Endothelial cell of umbilical vein (primary cell): Measurements from ENCODE around the gene SLC20A1. TPM values are rescaled to one million over a fixed set of nuclear protein-coding genes. Genes with fewer than 3 reads are reported as not detected.

Experiments
- BruUV-seq: library from RNA; stranded (reverse); fragments of 400-500 nt; replicated peaks from 2 replicates; lab custom pipeline; 2021; lab: Mats Ljungman, UMichigan
- CTCF ChIA-PET: fragments of 300-600, 350-600 bp; sonication (Branson Sonifier 250); formaldehyde crosslinking; loops from one replicate; lab custom pipeline; 2021; ENCODE audit warnings: antibody characterized with exemption, inconsistent platforms; lab: Charles Lee
- POLR2A ChIA-PET: fragments of 300-600, 350-600 bp; sonication (Branson Sonifier 250); formaldehyde crosslinking; loops from one replicate; lab custom pipeline; 2021; ENCODE audit warnings: antibody characterized with exemption, inconsistent platforms; lab: Charles Lee
- DNase-seq: peaks from one replicate; pipeline ENCODE4 v3.0.0-alpha.2; 2011; ENCODE audit warnings: low read depth, low spot score
- FAIRE-seq: peaks from 2 replicates; lab custom pipeline; 2011; peaks lifted over from hg19 to GRCh38; lab: Jason Lieb, UNC
- H2AFZ ChIP-seq: 2 replicates; pipeline ENCODE4 v1.6.0; 2012; ENCODE audit warnings: low read depth, low read length, control low read depth, inconsistent platforms
- H3K27ac ChIP-seq: 2 replicates; pipeline ENCODE4 v1.5.1; 2011; ENCODE audit warnings: low read depth, mild to moderate bottlenecking, control low read depth, low read length, moderate library complexity; ENCODE audit not compliant: insufficient read depth
- H3K27me3 ChIP-seq, 2 experiments: 2 replicates each; pipeline versions ENCODE4 v1.6.0 to v1.6.1; 2011; ENCODE audit warnings: low read length in 2 of 2, mixed read lengths in 1 of 2; ENCODE audit not compliant: control insufficient read depth in 2 of 2, insufficient read depth in 2 of 2
- H3K36me3 ChIP-seq, 2 experiments: 2 replicates in 1 of 2; 3 replicates in 1 of 2; pipeline ENCODE4 v1.5.1; 2011; ENCODE audit warnings: low read length in 2 of 2, mild to moderate bottlenecking in 1 of 2, moderate library complexity in 1 of 2; ENCODE audit not compliant: control insufficient read depth in 2 of 2, insufficient read depth in 2 of 2; ENCODE audit errors: extremely low read depth in 1 of 2
- H3K4me1 ChIP-seq: 3 replicates; pipeline ENCODE4 v1.5.1; 2011; ENCODE audit warnings: mild to moderate bottlenecking, low read length; ENCODE audit not compliant: control insufficient read depth, insufficient read depth; ENCODE audit errors: extremely low read depth
- H3K4me2 ChIP-seq: 2 replicates; pipeline ENCODE4 v1.6.1; 2011; ENCODE audit warnings: low read length, control low read depth, mixed read lengths; ENCODE audit not compliant: insufficient read depth
- H3K4me3 ChIP-seq, 3 experiments: fragments of 200-600 bp in 1 of 3; sonication (generic), shearing (Covaris generic) in 1 of 3; replicated peaks in 1 of 3; 2 replicates each; pipeline ENCODE4 v1.5.1; 2011 to 2016; ENCODE audit warnings: control low read depth in 3 of 3, low read length in 3 of 3, mild to moderate bottlenecking in 2 of 3, inconsistent platforms in 1 of 3, low read depth in 1 of 3, moderate library complexity in 1 of 3; ENCODE audit not compliant: insufficient read depth in 1 of 3
- H3K79me2 ChIP-seq: 2 replicates; pipeline ENCODE4 v1.6.0; 2012; ENCODE audit warnings: low read length, inconsistent platforms; ENCODE audit not compliant: control insufficient read depth, insufficient read depth
- H3K9ac ChIP-seq: replicated peaks from 2 replicates; pipeline ENCODE3; 2011; ENCODE audit warnings: low read length, control low read depth; ENCODE audit not compliant: insufficient read depth; ENCODE audit errors: extremely low read depth
- H3K9me1 ChIP-seq: replicated peaks from 3 replicates; pipeline ENCODE4 v1.6.0; 2011; ENCODE audit warnings: mild to moderate bottlenecking, low read length; ENCODE audit not compliant: control insufficient read depth, insufficient read depth; ENCODE audit errors: extremely low read depth
- H3K9me3 ChIP-seq: replicated peaks from 2 replicates; pipeline ENCODE4 v1.5.1; 2012; ENCODE audit warnings: low read length, inconsistent platforms; ENCODE audit not compliant: control insufficient read depth, insufficient read depth
- H4K20me1 ChIP-seq: replicated peaks from 2 replicates; pipeline ENCODE3; 2011; ENCODE audit warnings: mild to moderate bottlenecking, low read length; ENCODE audit not compliant: control insufficient read depth, insufficient read depth; ENCODE audit errors: extremely low read depth
- CTCF ChIP-seq, 2 donors: IDR thresholded peaks; 1 replicate in 1 of 2; 2 replicates in 1 of 2; pipeline ENCODE4 v1.5.1; 2011; ENCODE audit warnings: low read length in 2 of 2, mild to moderate bottlenecking in 2 of 2, moderate library complexity in 2 of 2, control low read depth in 1 of 2, inconsistent platforms in 1 of 2, low read depth in 1 of 2; ENCODE audit not compliant: insufficient read depth in 1 of 2; ENCODE audit errors: extremely low read depth in 1 of 2
- EZH2 ChIP-seq: IDR thresholded peaks from 2 replicates; pipeline ENCODE4 v1.6.1; 2012; ENCODE audit warnings: borderline replicate concordance, low read depth, mild to moderate bottlenecking, moderate library complexity, low read length, inconsistent platforms; ENCODE audit not compliant: severe bottlenecking
- GATA2 ChIP-seq: IDR thresholded peaks from 2 replicates; pipeline ENCODE4 v1.7.0; 2011; ENCODE audit warnings: low read depth, mild to moderate bottlenecking, moderate library complexity, mixed read lengths, low read length; ENCODE audit not compliant: insufficient read length, insufficient read depth
- JUN ChIP-seq: IDR thresholded peaks from 2 replicates; pipeline ENCODE4 v1.6.1; 2011; ENCODE audit warnings: borderline replicate concordance, low read depth; ENCODE audit not compliant: insufficient read length, insufficient read depth
- MAX ChIP-seq: IDR thresholded peaks from 2 replicates; pipeline ENCODE4 v1.6.1; 2011; ENCODE audit not compliant: insufficient read depth, insufficient read length
- MYC ChIP-seq: IDR thresholded peaks from one replicate; pipeline ENCODE4 v1.6.1; 2011; ENCODE audit warnings: mild to moderate bottlenecking, low read depth, low read length
- POLR2A ChIP-seq: IDR thresholded peaks from 2 replicates; pipeline ENCODE4 v1.6.1; 2012; ENCODE audit warnings: low read depth, mild to moderate bottlenecking, control low read depth, low read length
- dilution Hi-C: fragments of 300-500 bp; cut with MboI; formaldehyde crosslinking; loops from one replicate; pipeline ENCODE4 v1.15.0; 2019; ENCODE audit warnings: low sequenced_read_pairs; ENCODE audit not compliant: extremely low pct_ligation_motif_present
- intact Hi-C: fragments of 100-400 bp; cut with micrococcal nuclease; formaldehyde crosslinking; loops from one replicate; pipeline ENCODE4 v1.10.0; 2022
- polyA plus RNA-seq, 4 experiments: library from polyadenylated mRNA; depleted of rRNA in 3 of 4; stranded (reverse) in 3 of 4; unstranded in 1 of 4; fragments of >200 nt; gene quantifications; 2 replicates each; pipeline versions ENCODE4 v1.2.1 to v1.2.3, GENCODE V29; 2011 to 2012; ENCODE audit warnings: missing spikeins in 1 of 4
- total RNA-seq: library from RNA; stranded (reverse); gene quantifications from 2 replicates; pipeline ENCODE4 v1.2.3, GENCODE V29; 2021

SLC20A1 gene
- total and polyA plus RNA-seq, 2 donors (not counting 3 experiments of a cell fraction or from before 2014, with no cell fraction given) = 52.7 to 149 TPM

- DNase-seq = no peak
- H4K20me1 ChIP-seq = no peaks in the 10 kb centered on the region
- H3K4me1 ChIP-seq = no peaks in the 10 kb centered on the region
- intact Hi-C loops (no loop called here), dilution Hi-C loops (no loop called here)
- POLR2A ChIA-PET = no interaction called here
- H3K36me3 ChIP-seq = no peaks in the 10 kb centered on the region
- H2AFZ ChIP-seq = no peak overlapping the region
- H3K4me2 ChIP-seq = no peak overlapping the region
- H3K4me3 ChIP-seq = no peak overlapping the region
- H3K27me3 ChIP-seq = peaks cover 0 to 2% of the 10 kb centered on the region in 2 experiments
- CTCF ChIA-PET = interaction anchor here (1.2 kb wide), 1 partner anchor 9 kb away, joined by 4 read pairs; no protein-coding TSS in a partner anchor
- TF ChIP-seq GATA2 = no peak
- no peak for TF ChIP-seq JUN
- no peak for TF ChIP-seq EZH2
- no peak for TF ChIP-seq POLR2A
- TF ChIP-seq MYC = no peak
- no peak for TF ChIP-seq MAX
- TF ChIP-seq CTCF (IDR thresholded peaks at IDR 0.05; ENCODE audit: extremely low read depth in 1 of 2, insufficient read depth in 1 of 2, low read depth in 1 of 2, low read length in 2 of 2) = no peak
- no peaks in the 10 kb centered on the region for H3K9me3 ChIP-seq
- no peaks in the 10 kb centered on the region for H3K9me1 ChIP-seq
- FAIRE-seq = no peak
- H3K27ac ChIP-seq = no peak overlapping the region
- no peak overlapping the region for H3K9ac ChIP-seq
- H3K79me2 ChIP-seq = no peaks in the 10 kb centered on the region
- BruUV-seq = no TSS peak
These were observed 53.2 kb downstream of the SLC20A1 start for GRCh38 chr2:112698834-112699515.
